GM12878 (cell line): Measurements from ENCODE around the gene CDK5RAP1. TPM values are rescaled to one million over a fixed set of nuclear protein-coding genes. Genes with fewer than 3 reads are reported as not detected.

ENCODE experiments used
- ATAC-seq: fragments of 200-7000 bp; cut with Tn5 transposase; 3 replicates; pipeline ENCODE4 v1.9.1; 2020; ENCODE audit warnings: mild to moderate bottlenecking, moderate library complexity
- BruUV-seq: library from RNA; stranded (reverse); fragments of 400-500 nt; replicated peaks from 2 replicates; lab custom pipeline; 2021; lab: Mats Ljungman, UMichigan
- CTCF ChIA-PET: fragments of 300-600 bp; sonication (Branson Sonifier 250); formaldehyde crosslinking; extraction: SDS; loops from one replicate; lab custom pipeline; 2021; ENCODE audit warnings: inconsistent platforms; lab: Yijun Ruan, JAX
- POLR2A ChIA-PET: fragments of 350-600 bp; formaldehyde crosslinking; extraction: SDS; loops from one replicate; lab custom pipeline; 2021; ENCODE audit warnings: inconsistent platforms; lab: Charles Lee
- RAD21 ChIA-PET: fragments of 300-600 bp; sonication (Branson Sonifier 250); formaldehyde crosslinking; loops from one replicate; lab custom pipeline; 2023; ENCODE audit warnings: antibody characterized with exemption; ENCODE audit not compliant: unreplicated experiment; lab: Charles Lee
- SMC1A ChIA-PET: fragments of 300-600 bp; sonication (Branson Sonifier 250); formaldehyde crosslinking; loops from one replicate; lab custom pipeline; 2023; ENCODE audit not compliant: unreplicated experiment, uncharacterized antibody; lab: Charles Lee
- DNase-seq: peaks from one replicate; pipeline ENCODE4 v3.0.0-alpha.2; 2011; ENCODE audit warnings: low read depth, low spot score
- FAIRE-seq: peaks from 3 replicates; lab custom pipeline; 2011; peaks lifted over from hg19 to GRCh38; lab: Jason Lieb, UNC
- H2AFZ ChIP-seq: 2 replicates; pipeline ENCODE4 v1.6.0; 2011; ENCODE audit warnings: low read depth, low read length, control low read depth; ENCODE audit not compliant: control insufficient read depth
- H3K27ac ChIP-seq: 2 replicates; pipeline ENCODE4 v1.5.1; 2011; ENCODE audit warnings: control low read depth; ENCODE audit not compliant: control insufficient read depth, insufficient read depth
- H3K27me3 ChIP-seq, 2 experiments: replicated peaks in 1 of 2; 2 replicates each; pipeline versions ENCODE4 v1.6.0 to v1.6.1; 2011; ENCODE audit warnings: low read length in 1 of 2; ENCODE audit not compliant: control insufficient read depth in 2 of 2, insufficient read depth in 2 of 2
- H3K36me3 ChIP-seq, 2 experiments: 2 replicates each; pipeline ENCODE4 v1.5.1; 2011; ENCODE audit warnings: low read length in 1 of 2; ENCODE audit not compliant: control insufficient read depth in 2 of 2, insufficient read depth in 2 of 2
- H3K4me1 ChIP-seq: 2 replicates; pipeline ENCODE4 v1.6.1; 2011; ENCODE audit warnings: mild to moderate bottlenecking, low read length, moderate library complexity, mixed read lengths; ENCODE audit not compliant: control insufficient read depth, insufficient read depth
- H3K4me2 ChIP-seq: 2 replicates; pipeline ENCODE4 v1.6.0; 2011; ENCODE audit warnings: control low read depth; ENCODE audit not compliant: control insufficient read depth, insufficient read depth
- H3K4me3 ChIP-seq: fragments of 200-600 bp; sonication (generic); 2 replicates; pipeline ENCODE4 v1.5.1; 2016
- H3K79me2 ChIP-seq: 2 replicates; pipeline ENCODE4 v1.6.0; 2011; ENCODE audit warnings: low read length; ENCODE audit not compliant: control insufficient read depth, insufficient read depth
- H3K9ac ChIP-seq: 2 replicates; pipeline ENCODE4 v1.8.0; 2011; ENCODE audit warnings: low read length, control low read depth, mixed read lengths; ENCODE audit not compliant: control insufficient read depth, insufficient read depth
- H3K9me3 ChIP-seq: replicated peaks from 3 replicates; pipeline ENCODE4 v1.5.1; 2011; ENCODE audit warnings: mild to moderate bottlenecking, low read length; ENCODE audit not compliant: control insufficient read depth, insufficient read depth
- H4K20me1 ChIP-seq: 2 replicates; pipeline ENCODE4 v1.6.0; 2011; ENCODE audit not compliant: control insufficient read depth, insufficient read depth
- NFYB ChIP-seq: IDR thresholded peaks from 2 replicates; pipeline ENCODE4 v1.6.1; 2011; ENCODE audit warnings: low read depth, mild to moderate bottlenecking, low read length, improper control_type of control experiment, moderate library complexity; ENCODE audit not compliant: insufficient read depth
- WGBS: methylation state at CpG from one replicate; pipeline ENCODE4 v1.1.6; 2016; ENCODE audit warnings: low lambda C conversion rate; ENCODE audit not compliant: insufficient replicate concordance, insufficient coverage; ENCODE audit errors: missing lambda C conversion rate; 5-methylcytosine and 5-hydroxymethylcytosine counted together
- in situ Hi-C: fragments of 300-500 bp; cut with MboI; formaldehyde crosslinking; loops from 9 replicates; pipeline ENCODE4 v1.14.3; 2018; ENCODE audit warnings: mixed read lengths
- intact Hi-C: fragments of 100-400 bp; cut with micrococcal nuclease; formaldehyde crosslinking; loops from one replicate; pipeline ENCODE4 v1.14.2; 2022; ENCODE audit not compliant: unreplicated experiment
- polyA plus RNA-seq, 11 experiments: library from polyadenylated mRNA; depleted of rRNA in 4 of 11; unstranded in 6 of 11; stranded (reverse) in 5 of 11; fragments of >200 nt; fragmentation: Nextera tagmentation in 4 of 11; fragmentation: Illumina TruSeq in 1 of 11; extraction: Ambion mirVana in 4 of 11; extraction: Trizol in 1 of 11; gene quantifications; 1 replicate in 1 of 11; 2 replicates in 10 of 11; pipeline versions ENCODE4 v1.2.1 to v1.2.3, GENCODE V29; 2011 to 2016; ENCODE audit warnings: inconsistent platforms in 2 of 11, missing spikeins in 2 of 11, low read depth in 1 of 11
- total RNA-seq, 4 experiments: library from RNA; depleted of rRNA in 3 of 4; stranded (reverse); fragments of >200 nt in 3 of 4; fragmentation: Illumina TruSeq in 1 of 4; extraction: Trizol in 1 of 4; gene quantifications; 2 replicates each; pipeline versions ENCODE4 v1.2.1 to v1.2.3, GENCODE V29; 2013 to 2021
- TF ChIP-seq, protein P1 (sequence below): fragments of 450-650 bp; IDR thresholded peaks from 2 replicates; pipeline ENCODE4 v1.6.1; 2017; ENCODE audit warnings: antibody characterized with exemption, mild to moderate bottlenecking, moderate library complexity
- TF ChIP-seq, protein P2 (sequence below): fragments of 450-650 bp; IDR thresholded peaks from 2 replicates; pipeline ENCODE4 v1.6.1; 2017; ENCODE audit warnings: mild to moderate bottlenecking, moderate library complexity
- TF ChIP-seq, protein P3 (sequence below), 3 experiments: IDR thresholded peaks in 2 of 3; conservative IDR thresholded peaks in 1 of 3; 2 replicates each; pipeline ENCODE4 v1.5.1; 2011; ENCODE audit warnings: low read depth in 3 of 3, low read length in 3 of 3, mild to moderate bottlenecking in 3 of 3, control low read depth in 2 of 3, moderate library complexity in 2 of 3, inconsistent platforms in 1 of 3, mixed read lengths in 1 of 3; ENCODE audit not compliant: control insufficient read depth in 2 of 3, insufficient read depth in 1 of 3; ENCODE audit errors: extremely low read depth in 1 of 3

CDK5RAP1 gene
- total and polyA plus RNA-seq, 10 of the 15 experiments (the other 5 are each of a cell fraction or from before 2014, with no cell fraction given) = 30.4 to 67.6 (median 38.8) TPM

DNA sequence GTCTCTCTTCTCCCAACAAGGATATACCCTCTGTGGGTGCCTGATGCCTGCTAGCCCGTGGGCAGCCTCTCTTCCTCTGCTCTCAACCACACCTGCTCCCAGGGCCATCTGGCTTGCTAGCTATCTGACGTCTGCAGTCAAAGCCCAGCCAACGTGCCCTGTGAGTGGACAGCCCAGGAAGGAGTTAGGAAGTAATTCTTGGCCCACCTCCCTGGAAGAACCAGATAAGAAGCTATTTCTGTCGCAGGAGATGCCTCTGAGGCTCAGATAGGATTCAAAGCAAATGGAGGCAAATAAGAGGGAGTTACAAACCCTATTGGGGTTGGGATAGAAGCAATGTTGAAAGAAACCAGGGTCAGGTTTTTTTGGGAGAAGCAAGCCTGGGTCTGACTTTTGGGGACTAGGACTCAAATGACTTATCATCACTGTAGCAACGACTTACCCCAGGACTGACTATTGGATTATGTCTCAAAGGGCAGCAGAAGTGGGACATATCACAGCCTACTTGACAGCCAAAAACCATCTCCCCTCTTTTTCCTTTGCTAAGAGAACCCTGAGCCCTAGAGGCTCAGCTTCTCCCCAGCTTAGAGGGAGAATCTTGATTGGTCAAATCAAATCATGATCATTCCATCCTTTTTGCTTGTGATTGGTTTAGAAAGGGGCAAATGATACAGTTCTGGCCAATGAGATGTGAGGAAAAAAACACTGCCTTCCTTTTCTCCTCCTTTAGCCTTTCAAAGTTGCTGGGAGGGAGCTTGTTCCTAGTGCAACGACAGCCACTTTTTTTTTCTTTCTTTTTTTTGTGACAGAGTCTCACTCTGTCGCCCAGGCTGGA lies 18.0 kb upstream of the CDK5RAP1 start:
- DNase-seq (no peak), FAIRE-seq (no peak), ATAC-seq (no peak)
- Histone ChIP-seq H3K36me3 (no peaks in the 10 kb centered on the region), H3K27ac (no peak overlapping the region), H3K4me3 (no peak overlapping the region), H4K20me1 (no peaks in the 10 kb centered on the region), H2AFZ (no peak overlapping the region), H3K27me3 (no peaks in the 10 kb centered on the region), H3K9ac (no peak overlapping the region), H3K4me2 (no peak overlapping the region), H3K4me1 (no peaks in the 10 kb centered on the region), H3K9me3 (no peaks in the 10 kb centered on the region), H3K79me2 (no peaks in the 10 kb centered on the region)
- in situ Hi-C loops (no loop called here), intact Hi-C loops (no loop called here)
- ChIA-PET POLR2A (interaction anchor here (0.7 kb wide), 1 partner anchor 301 kb away, joined by 4 read pairs; the partner anchor contains the start of gene PXMP4), SMC1A (interaction anchor here (0.7 to 1.6 kb wide), 4 partner anchors 9 to 18 kb away, joined by 3 to 4 read pairs (median 3); partner anchors contain the start of gene CDK5RAP1), CTCF (interaction anchor here (1.0 kb wide), 1 partner anchor 18 kb away, joined by 3 read pairs; the partner anchor contains the start of gene CDK5RAP1), RAD21 (no interaction called here)
- BruUV-seq = no TSS peak
- WGBS = 63% methylated on average over 7 of the region's 7 CpGs
- TF ChIP-seq, protein P1, sequence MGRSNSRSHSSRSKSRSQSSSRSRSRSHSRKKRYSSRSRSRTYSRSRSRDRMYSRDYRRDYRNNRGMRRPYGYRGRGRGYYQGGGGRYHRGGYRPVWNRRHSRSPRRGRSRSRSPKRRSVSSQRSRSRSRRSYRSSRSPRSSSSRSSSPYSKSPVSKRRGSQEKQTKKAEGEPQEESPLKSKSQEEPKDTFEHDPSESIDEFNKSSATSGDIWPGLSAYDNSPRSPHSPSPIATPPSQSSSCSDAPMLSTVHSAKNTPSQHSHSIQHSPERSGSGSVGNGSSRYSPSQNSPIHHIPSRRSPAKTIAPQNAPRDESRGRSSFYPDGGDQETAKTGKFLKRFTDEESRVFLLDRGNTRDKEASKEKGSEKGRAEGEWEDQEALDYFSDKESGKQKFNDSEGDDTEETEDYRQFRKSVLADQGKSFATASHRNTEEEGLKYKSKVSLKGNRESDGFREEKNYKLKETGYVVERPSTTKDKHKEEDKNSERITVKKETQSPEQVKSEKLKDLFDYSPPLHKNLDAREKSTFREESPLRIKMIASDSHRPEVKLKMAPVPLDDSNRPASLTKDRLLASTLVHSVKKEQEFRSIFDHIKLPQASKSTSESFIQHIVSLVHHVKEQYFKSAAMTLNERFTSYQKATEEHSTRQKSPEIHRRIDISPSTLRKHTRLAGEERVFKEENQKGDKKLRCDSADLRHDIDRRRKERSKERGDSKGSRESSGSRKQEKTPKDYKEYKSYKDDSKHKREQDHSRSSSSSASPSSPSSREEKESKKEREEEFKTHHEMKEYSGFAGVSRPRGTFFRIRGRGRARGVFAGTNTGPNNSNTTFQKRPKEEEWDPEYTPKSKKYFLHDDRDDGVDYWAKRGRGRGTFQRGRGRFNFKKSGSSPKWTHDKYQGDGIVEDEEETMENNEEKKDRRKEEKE = no peak
- TF ChIP-seq NFYB = 0 out of 2 replicates have a peak, but pooled peaks have one; percentile 31
- TF ChIP-seq, protein P2, sequence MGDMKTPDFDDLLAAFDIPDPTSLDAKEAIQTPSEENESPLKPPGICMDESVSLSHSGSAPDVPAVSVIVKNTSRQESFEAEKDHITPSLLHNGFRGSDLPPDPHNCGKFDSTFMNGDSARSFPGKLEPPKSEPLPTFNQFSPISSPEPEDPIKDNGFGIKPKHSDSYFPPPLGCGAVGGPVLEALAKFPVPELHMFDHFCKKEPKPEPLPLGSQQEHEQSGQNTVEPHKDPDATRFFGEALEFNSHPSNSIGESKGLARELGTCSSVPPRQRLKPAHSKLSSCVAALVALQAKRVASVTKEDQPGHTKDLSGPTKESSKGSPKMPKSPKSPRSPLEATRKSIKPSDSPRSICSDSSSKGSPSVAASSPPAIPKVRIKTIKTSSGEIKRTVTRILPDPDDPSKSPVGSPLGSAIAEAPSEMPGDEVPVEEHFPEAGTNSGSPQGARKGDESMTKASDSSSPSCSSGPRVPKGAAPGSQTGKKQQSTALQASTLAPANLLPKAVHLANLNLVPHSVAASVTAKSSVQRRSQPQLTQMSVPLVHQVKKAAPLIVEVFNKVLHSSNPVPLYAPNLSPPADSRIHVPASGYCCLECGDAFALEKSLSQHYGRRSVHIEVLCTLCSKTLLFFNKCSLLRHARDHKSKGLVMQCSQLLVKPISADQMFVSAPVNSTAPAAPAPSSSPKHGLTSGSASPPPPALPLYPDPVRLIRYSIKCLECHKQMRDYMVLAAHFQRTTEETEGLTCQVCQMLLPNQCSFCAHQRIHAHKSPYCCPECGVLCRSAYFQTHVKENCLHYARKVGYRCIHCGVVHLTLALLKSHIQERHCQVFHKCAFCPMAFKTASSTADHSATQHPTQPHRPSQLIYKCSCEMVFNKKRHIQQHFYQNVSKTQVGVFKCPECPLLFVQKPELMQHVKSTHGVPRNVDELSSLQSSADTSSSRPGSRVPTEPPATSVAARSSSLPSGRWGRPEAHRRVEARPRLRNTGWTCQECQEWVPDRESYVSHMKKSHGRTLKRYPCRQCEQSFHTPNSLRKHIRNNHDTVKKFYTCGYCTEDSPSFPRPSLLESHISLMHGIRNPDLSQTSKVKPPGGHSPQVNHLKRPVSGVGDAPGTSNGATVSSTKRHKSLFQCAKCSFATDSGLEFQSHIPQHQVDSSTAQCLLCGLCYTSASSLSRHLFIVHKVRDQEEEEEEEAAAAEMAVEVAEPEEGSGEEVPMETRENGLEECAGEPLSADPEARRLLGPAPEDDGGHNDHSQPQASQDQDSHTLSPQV = no peak
- TF ChIP-seq, protein P3, sequence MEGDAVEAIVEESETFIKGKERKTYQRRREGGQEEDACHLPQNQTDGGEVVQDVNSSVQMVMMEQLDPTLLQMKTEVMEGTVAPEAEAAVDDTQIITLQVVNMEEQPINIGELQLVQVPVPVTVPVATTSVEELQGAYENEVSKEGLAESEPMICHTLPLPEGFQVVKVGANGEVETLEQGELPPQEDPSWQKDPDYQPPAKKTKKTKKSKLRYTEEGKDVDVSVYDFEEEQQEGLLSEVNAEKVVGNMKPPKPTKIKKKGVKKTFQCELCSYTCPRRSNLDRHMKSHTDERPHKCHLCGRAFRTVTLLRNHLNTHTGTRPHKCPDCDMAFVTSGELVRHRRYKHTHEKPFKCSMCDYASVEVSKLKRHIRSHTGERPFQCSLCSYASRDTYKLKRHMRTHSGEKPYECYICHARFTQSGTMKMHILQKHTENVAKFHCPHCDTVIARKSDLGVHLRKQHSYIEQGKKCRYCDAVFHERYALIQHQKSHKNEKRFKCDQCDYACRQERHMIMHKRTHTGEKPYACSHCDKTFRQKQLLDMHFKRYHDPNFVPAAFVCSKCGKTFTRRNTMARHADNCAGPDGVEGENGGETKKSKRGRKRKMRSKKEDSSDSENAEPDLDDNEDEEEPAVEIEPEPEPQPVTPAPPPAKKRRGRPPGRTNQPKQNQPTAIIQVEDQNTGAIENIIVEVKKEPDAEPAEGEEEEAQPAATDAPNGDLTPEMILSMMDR (IDR thresholded peaks at IDR 0.05 in 2 of 3, conservative IDR thresholded peaks at IDR 0.05 in 1 of 3; ENCODE audit: control insufficient read depth in 2 of 3, extremely low read depth in 1 of 3, insufficient read depth in 1 of 3, low read depth in 3 of 3, low read length in 3 of 3) = no peak
